GM21825 (cell line): ENCODE results near the gene INO80C.
"Not testable (repeated sequence)": the region's sequence is repeated elsewhere in the genome, so short reads cannot be mapped to it uniquely, and the experiment has no call there.

Experiments
- ATAC-seq: cut with Tn5 transposase; IDR thresholded peaks from one replicate; pipeline ENCODE4 v1.9.1; 2021; ENCODE audit warnings: mild to moderate bottlenecking, moderate library complexity; ENCODE audit not compliant: unreplicated experiment

Gene INO80C

DNA sequence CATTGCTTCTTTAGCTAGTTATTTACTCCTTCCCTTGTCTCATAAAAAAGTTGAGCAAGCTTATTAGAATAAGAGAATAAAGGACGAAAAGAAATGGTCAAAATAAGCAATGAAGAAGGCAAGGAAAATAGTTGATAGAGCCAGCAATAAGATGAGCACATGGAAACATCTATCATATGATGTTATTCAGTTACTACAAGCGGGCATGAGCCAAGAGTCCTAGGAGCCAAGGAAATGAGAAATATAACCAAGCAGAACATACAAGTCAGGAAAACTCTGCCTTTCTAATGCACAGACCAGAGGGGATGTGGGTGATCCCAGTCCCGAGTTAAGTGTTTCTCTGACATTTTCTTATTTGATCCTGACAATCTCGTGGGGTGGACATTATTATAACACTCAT is 33.9 kb downstream of the INO80C start:
- ATAC-seq = no peak

DNA sequence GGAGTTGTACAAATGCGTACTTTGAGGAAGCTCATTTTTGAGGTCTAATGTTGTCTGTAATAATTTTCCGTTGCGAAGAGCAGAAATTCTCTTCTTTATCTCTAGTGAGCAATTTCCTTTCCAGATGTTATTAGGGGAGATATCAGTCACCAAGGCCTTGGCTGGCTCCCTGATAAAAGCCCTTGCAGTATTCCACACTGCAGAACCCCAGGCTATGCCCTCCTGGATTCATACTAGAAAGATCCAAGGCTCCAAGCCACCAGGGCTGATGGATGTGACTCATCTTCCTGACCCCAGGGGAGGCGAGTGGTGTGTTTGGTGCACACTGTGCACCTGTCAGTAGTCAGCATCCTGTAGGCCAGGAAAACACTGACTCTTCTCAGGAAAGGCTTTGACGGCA is 34.7 kb downstream of the INO80C start:
- no peak for ATAC-seq

DNA sequence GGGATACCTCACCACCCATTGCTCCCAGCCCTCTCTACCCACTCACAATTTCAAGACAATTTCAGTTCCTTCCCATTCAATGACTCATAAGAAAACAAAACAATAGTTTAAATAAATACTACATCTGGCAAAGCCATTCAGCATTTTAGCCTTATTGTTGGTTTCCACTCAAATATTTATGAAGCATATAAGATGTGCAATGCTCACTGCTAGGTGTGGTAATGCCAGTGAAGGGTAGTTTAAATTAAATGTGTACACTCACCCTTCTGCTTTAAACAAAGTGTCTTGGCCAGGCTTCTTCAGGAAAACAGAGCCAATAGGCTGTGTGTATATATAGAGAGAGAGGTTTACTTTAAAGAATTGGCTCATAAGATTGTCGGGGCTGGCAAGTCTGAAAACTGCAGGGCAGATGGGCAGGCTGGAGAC is 37.0 kb downstream of the INO80C start:
- ATAC-seq = no peak

DNA sequence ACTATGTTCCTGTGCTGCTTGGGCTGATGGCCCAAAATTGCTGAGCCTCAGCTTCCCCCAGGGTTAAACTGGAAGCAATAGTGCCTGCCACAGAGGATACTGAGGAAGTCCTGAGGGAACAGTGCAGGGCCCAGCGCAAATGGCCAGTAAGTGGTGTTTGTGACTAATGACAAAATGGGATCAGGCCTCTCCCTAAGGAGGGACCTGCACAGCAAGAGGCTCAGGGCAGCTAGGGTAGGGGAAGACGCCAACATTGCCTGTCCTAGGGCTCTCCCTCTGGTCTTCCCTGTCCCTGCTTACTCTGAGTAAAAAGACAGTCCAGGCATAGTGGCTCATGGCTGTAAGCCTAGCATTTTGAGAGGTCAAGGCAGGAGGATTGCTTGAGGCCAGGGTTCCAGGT is 37.8 kb downstream of the INO80C start:
- no peak for ATAC-seq

DNA sequence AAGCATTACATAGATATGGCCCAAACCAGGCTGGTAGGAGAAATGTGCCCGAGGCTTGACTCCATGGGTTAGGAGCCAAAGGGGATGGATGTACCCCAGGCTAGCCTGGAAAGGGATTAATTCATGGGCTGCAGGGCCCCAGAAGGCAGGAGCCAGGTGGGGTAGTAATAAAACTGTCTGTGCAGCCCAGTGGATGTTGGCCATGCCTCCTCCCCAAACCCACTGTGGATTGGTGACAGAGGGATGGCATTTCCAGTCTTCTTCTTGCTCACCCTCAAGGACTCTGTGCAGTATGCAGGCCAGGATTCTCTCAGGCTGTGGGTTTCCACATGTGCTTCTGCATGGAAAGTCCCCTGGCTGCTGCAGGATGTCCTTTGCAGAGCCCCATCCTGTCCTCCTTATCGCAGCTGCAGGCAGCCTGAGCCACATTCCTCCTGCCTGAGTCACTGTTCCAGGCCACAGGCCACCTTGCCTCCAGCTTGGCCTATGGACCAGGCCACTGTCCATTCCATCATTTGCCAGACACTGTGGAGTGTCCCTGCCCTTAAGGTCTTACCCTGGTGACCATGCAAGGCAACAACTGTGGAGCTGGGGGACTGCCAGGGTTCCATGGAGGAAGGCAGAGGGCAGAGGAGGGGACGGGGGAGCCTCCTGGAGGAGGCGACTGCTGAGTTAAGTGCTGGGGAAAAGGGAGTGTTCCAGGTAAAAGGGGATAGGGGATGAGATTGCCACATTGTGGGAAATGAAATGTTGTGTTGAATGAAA is 38.9 kb downstream of the INO80C start:
- peak; percentile 72 for ATAC-seq

DNA sequence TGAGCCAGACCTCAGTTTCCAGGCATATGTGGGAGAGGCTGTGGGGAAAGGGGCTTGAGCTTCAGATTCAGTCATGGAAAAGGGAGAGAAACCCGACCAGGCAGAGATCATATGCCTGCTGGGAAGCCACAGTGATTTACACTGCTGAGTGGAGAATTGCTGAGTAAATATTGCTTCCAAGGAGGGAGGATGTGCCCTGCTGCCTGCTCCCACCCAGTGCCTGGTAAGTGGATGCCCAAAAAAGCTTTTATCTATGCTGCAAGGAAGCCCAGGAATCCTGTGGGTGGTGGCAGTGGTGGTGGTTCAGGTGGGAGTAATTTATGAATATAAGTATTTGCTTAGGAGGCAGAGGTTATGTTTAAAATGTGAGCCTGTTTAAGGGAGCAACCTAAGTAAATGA is 39.5 kb downstream of the INO80C start:
- ATAC-seq = no peak

DNA sequence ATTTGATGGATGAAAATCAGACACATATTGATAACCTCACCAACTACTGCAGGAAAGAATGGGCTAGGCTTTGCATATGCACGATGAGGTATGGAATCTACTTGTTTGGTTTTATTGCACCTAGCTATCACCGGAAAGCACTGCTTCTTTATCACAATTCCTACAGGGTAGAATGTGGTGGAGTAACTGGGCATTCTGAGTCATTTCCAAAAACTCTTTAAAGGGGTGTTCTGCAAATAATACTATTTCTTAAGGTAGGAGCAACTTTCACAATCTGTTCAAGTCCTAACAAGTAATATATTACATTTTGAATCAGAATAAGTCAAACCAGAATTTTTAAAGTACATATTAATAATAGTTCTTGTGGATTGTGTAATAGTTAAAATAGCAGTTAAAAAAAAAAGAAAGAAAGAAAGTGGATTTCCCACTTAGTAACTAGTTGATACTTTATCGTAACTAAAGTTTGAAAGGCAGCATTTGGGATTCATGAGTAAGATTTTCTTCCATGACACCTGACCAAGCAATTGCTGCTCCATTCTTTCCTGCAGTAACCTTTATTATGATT is 40.5 kb downstream of the INO80C start:
- ATAC-seq = no peak

DNA sequence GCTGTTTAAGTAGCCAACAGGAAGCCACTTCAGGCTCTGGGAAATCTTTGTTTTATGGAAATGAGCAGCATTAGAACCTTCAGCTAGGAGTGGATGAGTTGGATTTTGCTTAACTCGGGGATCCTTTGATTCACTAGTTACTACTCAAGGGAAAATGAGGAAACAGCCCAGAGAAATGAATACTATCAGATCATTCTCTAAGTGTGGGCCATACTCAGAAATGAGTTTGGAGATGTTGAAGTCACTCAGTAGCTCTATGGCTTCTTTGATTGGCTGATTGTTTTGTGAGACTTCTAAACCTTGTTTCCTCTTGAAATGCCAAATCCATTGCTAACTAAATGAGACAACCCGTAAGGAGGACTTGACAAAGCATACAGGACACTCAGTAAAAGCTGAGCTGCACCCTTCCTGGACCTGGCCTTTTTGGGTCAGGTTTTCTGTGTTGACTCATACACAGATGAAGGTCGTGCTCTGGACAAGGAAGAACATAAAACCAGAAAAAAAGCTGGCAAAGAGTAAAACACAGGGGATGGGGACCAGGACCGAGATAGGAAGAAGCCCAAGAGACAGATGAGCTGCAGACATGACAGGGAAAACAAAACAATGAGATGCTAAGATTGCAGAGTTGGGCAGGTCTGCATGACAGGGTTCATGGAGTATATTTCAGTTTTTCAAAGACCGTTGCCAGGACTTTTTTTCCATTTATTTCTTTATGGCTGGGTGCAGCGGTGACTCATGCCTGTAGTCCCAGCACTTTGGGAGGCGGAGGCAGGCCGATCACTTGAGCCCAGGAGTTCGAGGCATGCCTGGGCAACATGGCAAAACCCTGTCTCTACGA is 41.6 kb downstream of the INO80C start:
- no peak for ATAC-seq

DNA sequence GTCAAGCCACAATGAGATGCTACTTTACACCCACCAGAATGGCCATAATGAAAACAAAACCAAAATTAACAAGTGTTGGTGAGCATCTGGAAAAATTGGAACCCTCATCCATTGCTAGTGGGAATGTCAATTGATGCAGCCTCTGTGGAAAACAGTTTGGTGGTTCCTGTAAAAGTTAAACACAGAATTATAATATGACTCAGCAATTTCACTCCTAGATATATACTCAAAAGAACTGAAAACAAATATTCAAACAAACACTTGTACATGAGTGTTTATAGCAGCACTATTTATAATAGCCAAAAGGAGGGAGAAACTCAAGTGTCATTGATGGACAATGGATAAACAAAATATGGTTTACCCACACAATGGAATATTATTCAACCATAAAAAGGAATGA is 43.0 kb downstream of the INO80C start:
- ATAC-seq = no peak

DNA sequence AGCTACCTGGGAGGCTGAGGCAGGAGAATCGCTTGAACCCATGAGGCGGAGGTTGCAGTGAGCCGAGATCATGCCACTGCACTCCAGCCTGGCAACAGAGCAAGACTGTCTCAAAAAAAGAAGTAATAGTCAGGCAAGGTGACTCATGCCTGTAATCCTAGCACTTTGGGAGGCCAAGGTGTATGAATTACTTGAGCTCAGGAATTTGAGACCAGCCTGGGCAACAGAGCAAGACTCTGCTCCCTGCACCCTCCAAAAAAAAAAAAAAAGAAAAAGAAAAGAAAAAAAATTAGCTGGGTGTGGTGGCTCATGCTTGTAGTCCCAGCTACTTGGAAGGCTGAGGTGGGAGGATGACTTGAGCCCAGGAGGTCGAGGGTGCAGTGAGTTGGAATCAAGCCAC is 44.7 kb downstream of the INO80C start:
- ATAC-seq = not testable (repeated sequence)

DNA sequence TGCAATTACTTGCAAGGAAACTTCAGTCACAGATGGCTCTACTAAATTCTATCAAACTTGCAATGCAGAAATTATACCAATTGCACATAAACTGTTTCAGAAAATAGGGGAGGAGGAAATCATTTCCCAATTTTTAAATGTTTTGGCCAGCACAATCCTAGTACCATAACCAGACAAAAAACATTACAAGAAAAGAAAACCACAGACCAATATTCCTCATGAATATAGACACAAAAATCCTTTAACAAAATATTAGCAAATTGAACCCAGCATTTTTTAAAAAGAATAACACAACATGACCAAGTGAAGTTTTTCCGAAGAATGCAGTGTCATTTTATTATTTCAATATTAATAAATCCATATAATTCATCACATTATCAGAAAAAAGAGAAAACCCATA is 45.8 kb downstream of the INO80C start:
- no peak for ATAC-seq

DNA sequence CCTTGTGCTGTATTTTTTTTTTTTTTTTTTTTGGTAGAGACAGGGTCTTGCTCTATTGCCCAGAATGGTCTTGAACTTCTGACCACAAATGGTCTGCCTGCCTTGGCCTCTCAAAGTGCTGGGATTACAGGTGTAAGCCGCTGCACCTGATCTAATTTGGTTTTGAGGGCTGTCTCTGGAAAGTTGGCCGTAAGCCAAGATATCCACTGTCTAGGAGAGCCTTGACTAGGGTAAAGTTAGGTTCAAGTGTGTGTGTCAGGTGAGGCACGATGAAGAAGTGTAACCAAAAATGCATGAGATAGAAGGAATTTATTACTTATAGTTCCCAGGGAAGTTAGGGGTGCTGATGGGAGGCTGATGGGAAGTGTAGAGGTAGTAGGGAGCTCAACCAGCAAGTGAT is 46.7 kb downstream of the INO80C start:
- ATAC-seq = no peak

DNA sequence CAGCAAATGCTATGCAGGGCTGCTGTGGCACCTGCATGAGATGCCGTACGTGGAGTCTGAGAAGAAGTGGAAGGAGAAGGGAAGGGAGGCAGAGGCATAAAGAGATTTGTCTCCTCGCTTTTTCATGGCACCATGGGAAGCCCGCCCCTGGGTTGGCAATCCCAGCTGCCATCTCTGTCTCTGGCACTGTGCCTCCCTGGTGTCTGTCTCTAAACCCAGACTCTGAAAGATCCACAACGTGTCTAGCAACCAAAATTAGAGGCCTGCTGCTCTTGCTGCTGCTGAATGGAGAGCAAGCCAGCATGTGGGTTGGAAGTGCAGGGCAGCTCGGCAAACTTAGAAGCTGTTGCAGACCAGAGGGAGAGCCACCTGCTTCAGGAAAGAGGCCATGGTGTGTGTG is 53.1 kb downstream of the INO80C start:
- ATAC-seq = no peak

DNA sequence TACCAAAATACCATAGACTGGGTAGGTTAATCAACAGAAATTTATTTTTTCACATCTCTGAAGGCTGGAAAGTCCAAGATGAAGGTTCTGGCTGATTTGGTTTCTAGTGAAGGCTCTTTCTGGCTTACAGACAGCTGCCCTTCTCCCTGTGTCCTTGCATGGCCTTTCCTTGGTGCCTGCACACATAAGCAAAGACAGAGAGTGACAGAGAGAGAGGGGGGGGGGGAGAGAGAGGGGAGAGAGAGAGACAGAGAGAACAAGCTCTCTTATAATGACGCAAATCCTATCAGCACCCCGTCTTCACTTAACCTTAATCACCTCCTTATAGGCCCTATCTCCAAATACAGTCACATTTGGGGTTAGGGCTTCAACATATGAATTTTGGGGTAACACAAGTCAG is 53.9 kb downstream of the INO80C start:
- ATAC-seq = no peak

DNA sequence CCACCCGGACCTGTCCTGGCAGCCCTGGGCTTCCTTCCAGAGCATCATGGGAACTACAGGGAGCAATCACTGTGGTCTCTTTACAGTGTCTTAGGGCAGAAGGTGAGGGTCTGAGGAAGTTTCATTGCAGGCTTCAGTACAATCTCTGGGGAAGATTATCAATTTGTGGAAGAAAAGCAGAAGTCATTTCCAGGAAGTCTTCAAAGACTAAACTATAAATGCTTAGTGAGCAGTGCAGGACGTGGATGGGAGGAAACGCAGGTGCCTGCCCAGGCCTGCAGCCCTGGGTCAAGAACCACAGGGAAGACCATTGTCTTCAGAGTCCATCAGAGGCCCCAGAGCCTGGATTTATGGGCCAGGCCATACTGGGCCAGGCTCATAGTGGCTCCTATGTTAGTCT is 54.3 kb downstream of the INO80C start:
- ATAC-seq = no peak

DNA sequence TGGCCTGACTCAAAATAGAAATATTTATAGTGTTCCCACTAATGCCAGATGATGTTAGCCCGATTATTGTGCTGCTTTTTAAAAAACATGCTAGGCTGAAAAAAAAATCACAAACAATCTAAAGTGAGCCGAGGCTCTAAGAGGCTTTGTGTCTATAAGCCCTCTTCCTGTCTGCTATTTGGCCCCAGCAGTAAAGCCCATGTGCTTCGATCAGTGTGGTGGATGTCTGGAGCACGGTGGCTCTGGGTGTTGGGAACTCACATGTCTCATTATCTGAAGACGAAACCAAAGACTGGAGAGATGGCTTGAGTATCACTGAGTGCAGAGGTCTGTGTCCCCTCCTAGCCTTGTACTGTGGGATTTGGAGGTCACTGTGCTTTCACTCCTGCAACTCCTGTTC is 55.1 kb downstream of the INO80C start:
- no peak for ATAC-seq

DNA sequence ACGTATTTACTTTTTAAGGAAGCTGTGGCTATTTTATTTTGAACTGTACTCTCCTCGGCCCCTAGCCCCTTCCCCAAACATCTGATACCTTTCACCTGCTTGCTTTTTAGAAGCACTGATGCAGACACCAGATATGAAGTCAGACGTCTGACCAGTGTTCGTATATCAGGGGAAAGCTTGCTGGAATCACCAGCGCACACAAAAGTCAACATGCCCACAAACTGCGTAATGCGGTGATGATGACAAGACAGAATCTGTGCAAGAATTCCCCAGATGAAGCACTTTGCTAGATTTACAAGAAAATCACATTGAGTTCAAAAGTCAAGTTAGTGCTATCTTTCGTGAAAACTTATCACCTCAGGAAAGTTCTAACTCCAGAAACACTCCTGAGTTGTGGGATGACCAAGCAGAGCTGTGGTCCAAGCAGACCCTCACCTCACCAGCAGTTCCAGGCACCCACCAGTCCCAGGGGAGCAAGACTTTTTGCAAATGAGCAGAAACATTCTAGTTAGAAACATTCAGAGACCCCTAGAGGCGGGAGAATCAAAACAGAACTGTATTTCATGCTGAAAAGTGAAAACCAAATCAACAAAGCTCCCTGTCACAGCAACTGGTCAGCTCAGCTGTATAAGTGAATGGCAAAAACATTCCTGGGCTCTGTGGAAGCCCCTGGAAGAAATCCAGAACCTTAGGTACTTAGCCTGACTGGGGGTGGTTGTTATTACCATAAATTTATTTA is 55.7 kb downstream of the INO80C start:
- no peak for ATAC-seq

DNA sequence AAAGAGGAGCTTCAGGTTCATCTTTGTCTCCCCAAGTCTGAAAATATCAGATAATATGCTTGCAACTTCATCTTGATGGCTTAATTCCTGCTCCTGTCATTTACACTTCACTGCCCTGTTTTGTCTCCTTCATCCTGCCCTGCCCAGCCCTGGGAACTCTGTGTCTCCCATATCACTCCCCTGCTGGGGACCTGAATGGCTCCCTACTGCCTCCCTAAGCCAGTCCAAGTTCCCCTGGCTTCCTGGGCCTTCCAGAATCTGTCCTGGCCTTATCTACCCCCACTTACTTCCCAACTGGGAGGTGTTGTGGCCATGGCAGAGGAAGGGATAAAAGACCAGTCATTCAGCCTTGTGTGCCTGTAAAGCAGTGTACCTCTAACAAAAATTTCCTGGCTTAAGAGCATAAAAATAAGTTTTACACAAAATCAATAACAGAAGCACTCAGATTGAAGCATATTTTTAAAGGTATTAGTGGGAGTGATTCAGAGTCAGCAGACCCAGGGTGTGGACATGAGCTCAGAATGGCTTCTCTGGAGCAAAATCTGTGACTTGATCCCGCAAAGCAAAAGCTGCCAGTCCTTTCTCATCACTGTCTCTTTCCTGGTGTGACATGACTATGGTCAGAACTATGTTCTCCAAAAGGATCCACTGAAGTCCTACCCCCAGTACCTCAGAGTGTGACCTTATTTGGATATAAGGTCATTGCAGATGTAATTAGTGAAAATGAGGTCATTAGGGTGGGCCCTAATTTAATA is 59.1 kb downstream of the INO80C start:
- ATAC-seq = no peak

DNA sequence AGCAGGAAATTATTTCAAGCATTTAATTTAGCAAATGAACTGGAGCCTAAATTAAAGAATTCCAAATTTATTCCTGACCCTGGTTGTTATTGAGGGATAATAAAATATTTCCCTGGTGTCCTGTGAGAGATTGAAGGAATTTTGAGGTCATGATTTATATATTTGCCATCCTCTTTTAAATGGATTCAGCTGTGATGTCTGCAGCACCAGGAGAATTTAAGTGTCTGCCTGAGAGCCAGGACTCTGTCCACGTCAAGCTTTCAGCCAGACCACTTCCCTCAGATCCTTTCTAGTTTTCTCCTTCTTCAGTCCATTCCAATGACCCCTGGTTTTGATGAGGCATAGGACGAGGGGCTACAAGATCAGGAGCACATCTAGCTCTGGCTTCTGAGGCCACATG is 59.9 kb downstream of the INO80C start:
- no peak for ATAC-seq

DNA sequence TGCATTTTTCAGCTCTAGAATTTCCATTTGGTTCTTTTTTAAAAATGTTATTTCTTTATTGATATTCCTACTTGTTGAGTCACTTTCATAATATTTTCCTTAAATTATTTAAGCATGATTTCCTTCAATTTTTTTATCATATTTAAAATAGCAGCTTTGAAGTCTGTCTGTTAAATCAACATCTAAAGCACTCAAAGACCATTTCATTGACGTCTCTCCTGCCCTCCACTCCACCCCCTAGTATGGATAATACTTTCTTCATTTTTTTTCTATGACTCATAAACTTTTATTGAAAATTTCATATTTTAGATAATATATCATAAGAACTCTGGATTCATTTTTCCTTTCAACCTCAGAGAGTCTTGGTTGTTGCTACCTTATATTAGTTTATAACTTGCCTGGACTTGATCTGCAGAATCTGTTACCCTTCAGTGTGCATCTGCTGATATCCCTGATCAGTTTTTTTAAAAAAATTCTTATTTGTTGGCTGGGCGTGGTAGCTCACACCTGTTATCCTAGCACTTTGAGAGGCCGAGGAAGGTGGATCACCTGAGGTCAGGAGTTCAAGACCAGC is 61.6 kb downstream of the INO80C start:
- no peak for ATAC-seq
